Liver (tissue), 9 donors: ENCODE results near the gene MEI4. TPM values are rescaled to one million over a fixed set of nuclear protein-coding genes. Genes with fewer than 3 reads are reported as not detected.

Experiments
- DNase-seq: peaks from one replicate; pipeline ENCODE4 v3.0.0-alpha.2; 2017; ENCODE audit warnings: low spot score
- H3K27ac ChIP-seq, 2 donors: one replicate each; pipeline ENCODE4 v1.7.0; 2013; ENCODE audit warnings: inconsistent platforms in 2 of 2, low read length in 2 of 2, control low read depth in 1 of 2, low read depth in 1 of 2, mild to moderate bottlenecking in 1 of 2
- H3K27me3 ChIP-seq, 4 donors: one replicate each; pipeline versions ENCODE4 v1.6.1 to v1.7.0; 2013; ENCODE audit warnings: low read length in 3 of 4, inconsistent platforms in 1 of 4, mild to moderate bottlenecking in 1 of 4, moderate library complexity in 1 of 4; ENCODE audit not compliant: control insufficient read depth in 4 of 4, insufficient read depth in 4 of 4
- H3K36me3 ChIP-seq, 4 donors: one replicate each; pipeline versions ENCODE4 v1.6.1 to v1.7.0; 2013; ENCODE audit warnings: low read length in 3 of 4, mild to moderate bottlenecking in 3 of 4, low read depth in 1 of 4, moderate library complexity in 1 of 4; ENCODE audit not compliant: control insufficient read depth in 4 of 4, insufficient read depth in 3 of 4
- H3K4me1 ChIP-seq, 4 donors: one replicate each; pipeline versions ENCODE4 v1.6.1 to v1.7.0; 2013; ENCODE audit warnings: low read length in 3 of 4, mild to moderate bottlenecking in 3 of 4, moderate library complexity in 1 of 4; ENCODE audit not compliant: control insufficient read depth in 4 of 4, insufficient read depth in 4 of 4
- H3K4me3 ChIP-seq, 3 donors: one replicate each; pipeline versions ENCODE4 v1.6.1 to v1.7.0; 2013; ENCODE audit warnings: low read length in 3 of 3, control low read depth in 1 of 3, low read depth in 1 of 3, mild to moderate bottlenecking in 1 of 3
- H3K9ac ChIP-seq, 2 donors: one replicate each; pipeline ENCODE4 v1.7.0; 2013; ENCODE audit warnings: low read length in 2 of 2, mild to moderate bottlenecking in 2 of 2, moderate library complexity in 2 of 2, control low read depth in 1 of 2, low read depth in 1 of 2
- H3K9me3 ChIP-seq, 4 donors: one replicate each; pipeline versions ENCODE4 v1.6.1 to v1.7.0; 2013; ENCODE audit warnings: low read length in 3 of 4; ENCODE audit not compliant: control insufficient read depth in 4 of 4
- ATF3 ChIP-seq: IDR thresholded peaks from 2 replicates; pipeline ENCODE4 v1.6.1; 2016; ENCODE audit warnings: antibody characterized with exemption
- CTCF ChIP-seq: fragments of 150-350 bp; IDR thresholded peaks from 2 replicates; pipeline ENCODE4 v1.5.1; 2017; ENCODE audit warnings: improper control_type of control experiment, low read depth, low read length; ENCODE audit not compliant: missing input control
- EGR1 ChIP-seq, 2 donors: IDR thresholded peaks; 2 replicates each; pipeline ENCODE4 v1.6.1; 2016 to 2018; ENCODE audit warnings: antibody characterized with exemption in 2 of 2, low read depth in 2 of 2
- FOXA1 ChIP-seq: IDR thresholded peaks from 2 replicates; pipeline ENCODE4 v1.6.1; 2016; ENCODE audit warnings: antibody characterized with exemption
- FOXA2 ChIP-seq: IDR thresholded peaks from 2 replicates; pipeline ENCODE4 v1.6.1; 2016; ENCODE audit warnings: antibody characterized with exemption
- GABPA ChIP-seq, 2 donors: IDR thresholded peaks in 1 of 2; conservative IDR thresholded peaks in 1 of 2; 2 replicates each; pipeline ENCODE4 v1.6.1; 2016; ENCODE audit warnings: antibody characterized with exemption in 2 of 2, mild to moderate bottlenecking in 1 of 2, moderate library complexity in 1 of 2
- HNF4A ChIP-seq, 2 donors: conservative IDR thresholded peaks; 2 replicates each; pipeline ENCODE4 v1.6.1; 2016; ENCODE audit warnings: antibody characterized with exemption in 2 of 2, mild to moderate bottlenecking in 2 of 2
- HNF4G ChIP-seq: IDR thresholded peaks from 2 replicates; pipeline ENCODE4 v1.6.1; 2016; ENCODE audit warnings: antibody characterized with exemption
- JUND ChIP-seq, 2 donors: IDR thresholded peaks; 2 replicates each; pipeline ENCODE4 v1.6.1; 2016; ENCODE audit warnings: antibody characterized with exemption in 2 of 2
- MAX ChIP-seq: IDR thresholded peaks from 2 replicates; pipeline ENCODE4 v1.6.1; 2016; ENCODE audit warnings: antibody characterized with exemption
- NR2F2 ChIP-seq: IDR thresholded peaks from 2 replicates; pipeline ENCODE4 v1.6.1; 2016; ENCODE audit warnings: antibody characterized with exemption
- RAD21 ChIP-seq, 2 donors: IDR thresholded peaks; 2 replicates each; pipeline ENCODE4 v1.6.1; 2016; ENCODE audit warnings: antibody characterized with exemption in 2 of 2, mild to moderate bottlenecking in 2 of 2
- REST ChIP-seq: IDR thresholded peaks from 2 replicates; pipeline ENCODE4 v1.6.1; 2016; ENCODE audit warnings: antibody characterized with exemption, mild to moderate bottlenecking
- RXRA ChIP-seq, 2 donors: IDR thresholded peaks; 2 replicates each; pipeline ENCODE4 v1.6.1; 2017 to 2018; ENCODE audit warnings: antibody characterized with exemption in 2 of 2, mild to moderate bottlenecking in 1 of 2
- SP1 ChIP-seq: IDR thresholded peaks from 2 replicates; pipeline ENCODE4 v1.6.1; 2018; ENCODE audit warnings: antibody characterized with exemption, mild to moderate bottlenecking
- TAF1 ChIP-seq: conservative IDR thresholded peaks from 2 replicates; pipeline ENCODE4 v1.6.1; 2016; ENCODE audit warnings: antibody characterized with exemption, mild to moderate bottlenecking
- YY1 ChIP-seq: IDR thresholded peaks from 2 replicates; pipeline ENCODE4 v1.6.1; 2016; ENCODE audit warnings: antibody characterized with exemption, mild to moderate bottlenecking
- ZBTB33 ChIP-seq: IDR thresholded peaks from 2 replicates; pipeline ENCODE4 v1.6.1; 2016; ENCODE audit warnings: antibody characterized with exemption
- WGBS: extraction: QIAGEN DNeasy Blood & Tissue Kit; methylation state at CpG from one replicate; pipeline ENCODE4 v1.1.7; 2013; 5-methylcytosine and 5-hydroxymethylcytosine counted together
- polyA plus RNA-seq, 2 donors: library from polyadenylated mRNA; stranded (reverse) in 1 of 2; unstranded in 1 of 2; fragments of 200-250 nt in 1 of 2; fragments of >200 nt in 1 of 2; fragmentation: Nextera tagmentation in 1 of 2; extraction: Ambion mirVana in 1 of 2; gene quantifications; one replicate each; pipeline versions ENCODE4 v1.2.1 to v1.2.3, GENCODE V29; 2013 to 2015
- total RNA-seq, 2 donors: library from RNA; depleted of rRNA; stranded (reverse); fragments of >200 nt; gene quantifications; one replicate each; pipeline ENCODE4 v1.2.3, GENCODE V29; 2014
- donor health status: healthy.
- donor health status: healthy.
- donor health status: healthy.
- donor health status: healthy.
- donor health status: healthy.

MEI4 gene
- total and polyA plus RNA-seq, 4 donors: 0.36 to 0.84 (median 0.42) TPM

GRCh38 chr6:77763124-77763523, 110.3 kb downstream of the MEI4 start:
- H3K36me3 ChIP-seq: no peaks in the 10 kb centered on the region
- no peaks in the 10 kb centered on the region for H3K27me3 ChIP-seq
- H3K4me3 ChIP-seq: no peak overlapping the region
- H3K9ac ChIP-seq: no peak overlapping the region
- 61% methylated on average over 2 of the region's 2 CpGs for WGBS
- no peaks in the 10 kb centered on the region for H3K9me3 ChIP-seq
- H3K4me1 ChIP-seq: peaks cover 1 to 15% (median 9%) of the 10 kb centered on the region in 4 donors
- H3K27ac ChIP-seq: no peak overlapping the region
- DNase-seq: no peak
- TF ChIP-seq YY1: peak; percentile 7
- no peak for TF ChIP-seq EGR1 (IDR thresholded peaks at IDR 0.05; ENCODE audit: low read depth in 2 of 2)

- Histone ChIP-seq H3K9me3 (no peaks in the 10 kb centered on the region), H3K4me1 (peaks cover 1 to 15% (median 9%) of the 10 kb centered on the region in 4 donors), H3K9ac (no peak overlapping the region), H3K4me3 (no peak overlapping the region), H3K27ac (no peak overlapping the region), H3K27me3 (no peaks in the 10 kb centered on the region), H3K36me3 (no peaks in the 10 kb centered on the region)
- no peak for TF ChIP-seq JUND (IDR thresholded peaks at IDR 0.05)
- no peak for TF ChIP-seq GABPA (IDR thresholded peaks at IDR 0.05 in 1 of 2, conservative IDR thresholded peaks at IDR 0.05 in 1 of 2)
- TF ChIP-seq FOXA1: no peak
- TF ChIP-seq CTCF: no peak
- no peak for TF ChIP-seq REST
- TF ChIP-seq RXRA (IDR thresholded peaks at IDR 0.05): no peak
- peak; percentile 13 for TF ChIP-seq ZBTB33
- TF ChIP-seq TAF1: no peak
- TF ChIP-seq MAX: peak; percentile 15
- peak; percentile 64 to 66 for TF ChIP-seq HNF4A (conservative IDR thresholded peaks at IDR 0.05)
- TF ChIP-seq RAD21 (IDR thresholded peaks at IDR 0.05): peak in 1 of 2 donors; percentile 7
- TF ChIP-seq SP1: no peak
- no peak for TF ChIP-seq YY1
- no peak for TF ChIP-seq NR2F2
- no peak for TF ChIP-seq ATF3
- TF ChIP-seq HNF4G: peak; percentile 32
- no peak for TF ChIP-seq FOXA2
- WGBS: 31% methylated on average over 1 of the region's 1 CpG
- DNase-seq: no peak
Observed at GRCh38 chr6:77764364-77764763, 111.5 kb downstream of the MEI4 start.
